Measurements from ENCODE around the gene MOSPD2. TPM values are rescaled to one million over a fixed set of nuclear protein-coding genes. Genes with fewer than 3 reads are reported as not detected.

MOSPD2 gene
- total and polyA plus RNA-seq, 2 donors (not counting 1 experiment from before 2014, with no cell fraction given), result 16.0 to 30.2 TPM

DNA sequence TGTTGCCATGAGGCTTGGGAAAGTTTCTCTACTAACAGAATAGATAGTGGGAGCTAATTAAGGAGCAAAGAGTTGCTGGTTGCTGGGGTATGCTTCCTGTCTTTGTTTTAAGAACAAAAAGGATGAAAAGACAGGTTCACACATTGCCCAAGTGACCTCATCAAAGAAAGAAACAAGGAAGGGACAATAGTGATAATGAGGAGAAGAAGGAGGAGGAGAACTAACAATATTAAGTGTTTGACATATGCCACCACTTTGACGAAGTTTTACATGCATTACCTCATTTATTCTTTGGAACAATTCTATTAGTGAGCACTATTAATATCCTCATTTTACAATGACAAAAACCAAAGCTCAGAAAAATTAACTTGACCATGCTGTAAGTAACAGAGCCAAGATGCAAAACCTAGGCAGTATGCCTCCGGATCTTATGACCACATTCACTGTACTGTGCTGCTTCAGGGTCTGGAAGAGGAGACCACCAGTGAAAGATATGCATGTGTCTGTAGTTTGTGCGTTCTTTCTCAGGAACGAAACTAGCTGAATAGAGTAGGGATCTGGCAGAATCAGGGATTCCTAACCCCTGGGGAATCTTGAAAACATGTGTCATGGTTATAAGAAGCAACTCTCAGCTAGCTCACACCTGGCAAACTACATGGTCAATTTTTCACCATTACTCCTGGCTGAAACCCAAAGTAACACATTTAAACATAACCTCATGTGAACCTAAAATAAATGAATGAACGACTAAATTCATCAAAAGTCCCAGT is 83.8 kb downstream of the MOSPD2 start:
- H3K9me3 ChIP-seq (ENCODE audit: control insufficient read depth, insufficient read depth, low read depth, low read length), result no peaks in the 10 kb centered on the region
- no peak overlapping the region for H3K4me3 ChIP-seq (replicated peaks in 1 of 4; ENCODE audit: control extremely low read depth in 1 of 4, insufficient read depth in 1 of 4, low read depth in 3 of 4, low read length in 4 of 4)
- TF ChIP-seq CTCF (conservative IDR thresholded peaks at IDR 0.05 in 1 of 2, IDR thresholded peaks at IDR 0.05 in 1 of 2; ENCODE audit: low read depth in 1 of 2, low read length in 2 of 2) (no peak), EZH2 (IDR thresholded peaks at IDR 0.05; ENCODE audit: low read length, missing control alignments) (no peak)
- H4K20me1 ChIP-seq (ENCODE audit: control insufficient read depth, extremely low read depth, insufficient read depth, low read length), result no peaks in the 10 kb centered on the region
- H3K27me3 ChIP-seq (ENCODE audit: control insufficient read depth, insufficient read depth, low read length), result no peaks in the 10 kb centered on the region
- no peaks in the 10 kb centered on the region for H3K79me2 ChIP-seq (ENCODE audit: control insufficient read depth, insufficient read depth, low read length)
- no peaks in the 10 kb centered on the region for H3K4me1 ChIP-seq (ENCODE audit: control insufficient read depth, extremely low read depth, insufficient read depth, low read length)
- H3K9ac ChIP-seq (ENCODE audit: insufficient read depth, low read length), result no peak overlapping the region
- no peaks in the 10 kb centered on the region for H3K36me3 ChIP-seq (ENCODE audit: control insufficient read depth, insufficient read depth, low read length)
- no peak overlapping the region for H3K27ac ChIP-seq (ENCODE audit: insufficient read depth, low read length)
- H3K4me2 ChIP-seq (ENCODE audit: extremely low read depth, insufficient read depth, low read length), result no peak overlapping the region
- H2AFZ ChIP-seq (ENCODE audit: low read length), result no peak overlapping the region
- DNase-seq (ENCODE audit: low read depth in 2 of 2), result peak in 1 of 2 donors; percentile 16

DNA sequence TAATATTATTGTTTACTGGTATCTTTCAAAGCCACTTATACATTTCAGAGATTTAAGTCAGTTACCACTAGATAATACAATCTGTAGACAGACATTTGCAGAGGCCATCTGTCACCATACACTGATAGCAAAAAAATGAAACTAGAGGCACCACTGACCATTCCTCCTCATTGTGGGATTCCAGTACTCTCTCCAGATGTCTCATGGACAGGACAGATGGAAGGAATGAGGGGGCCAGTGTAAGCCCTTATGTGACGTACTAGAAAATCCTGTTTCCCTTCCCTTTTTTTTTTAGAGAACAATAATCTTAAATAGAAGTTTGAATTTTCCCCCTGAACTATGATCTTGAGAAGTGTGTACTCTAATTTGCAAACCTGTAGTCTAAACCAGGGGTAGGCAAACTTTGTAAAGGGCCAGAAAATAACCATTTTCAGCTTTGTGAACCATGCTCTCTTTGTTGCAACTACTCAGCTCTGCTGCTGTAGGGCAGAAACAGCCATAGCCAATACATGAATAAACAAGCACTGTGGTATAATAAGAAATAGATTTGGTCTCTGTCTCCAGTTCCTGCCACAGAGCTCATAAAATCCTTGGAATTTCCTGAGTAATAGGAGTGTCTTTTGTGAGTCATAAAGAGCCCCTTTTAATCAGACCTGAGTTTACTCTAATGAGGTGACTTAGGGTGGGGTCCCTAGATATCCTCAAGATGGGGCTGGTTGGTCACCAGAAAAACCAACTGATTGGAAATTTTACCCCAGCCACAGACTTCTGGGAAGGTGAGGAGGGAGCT is 90.4 kb downstream of the MOSPD2 start:
- Histone ChIP-seq H3K79me2 (ENCODE audit: control insufficient read depth, insufficient read depth, low read length) (no peaks in the 10 kb centered on the region), H3K27ac (ENCODE audit: insufficient read depth, low read length) (no peak overlapping the region), H3K9ac (ENCODE audit: insufficient read depth, low read length) (no peak overlapping the region), H2AFZ (ENCODE audit: low read length) (no peak overlapping the region), H3K9me3 (ENCODE audit: control insufficient read depth, insufficient read depth, low read depth, low read length) (no peaks in the 10 kb centered on the region), H3K27me3 (ENCODE audit: control insufficient read depth, insufficient read depth, low read length) (no peaks in the 10 kb centered on the region), H4K20me1 (ENCODE audit: control insufficient read depth, extremely low read depth, insufficient read depth, low read length) (no peaks in the 10 kb centered on the region), H3K4me2 (ENCODE audit: extremely low read depth, insufficient read depth, low read length) (no peak overlapping the region), H3K4me1 (ENCODE audit: control insufficient read depth, extremely low read depth, insufficient read depth, low read length) (no peaks in the 10 kb centered on the region), H3K36me3 (ENCODE audit: control insufficient read depth, insufficient read depth, low read length) (no peaks in the 10 kb centered on the region), H3K4me3 (replicated peaks in 1 of 4; ENCODE audit: control extremely low read depth in 1 of 4, insufficient read depth in 1 of 4, low read depth in 3 of 4, low read length in 4 of 4) (no peak overlapping the region)
- DNase-seq (ENCODE audit: low read depth in 2 of 2), result peak; percentile 5 to 75
- TF ChIP-seq CTCF (conservative IDR thresholded peaks at IDR 0.05 in 1 of 2, IDR thresholded peaks at IDR 0.05 in 1 of 2; ENCODE audit: low read depth in 1 of 2, low read length in 2 of 2) (no peak), EZH2 (IDR thresholded peaks at IDR 0.05; ENCODE audit: low read length, missing control alignments) (no peak)

DNA sequence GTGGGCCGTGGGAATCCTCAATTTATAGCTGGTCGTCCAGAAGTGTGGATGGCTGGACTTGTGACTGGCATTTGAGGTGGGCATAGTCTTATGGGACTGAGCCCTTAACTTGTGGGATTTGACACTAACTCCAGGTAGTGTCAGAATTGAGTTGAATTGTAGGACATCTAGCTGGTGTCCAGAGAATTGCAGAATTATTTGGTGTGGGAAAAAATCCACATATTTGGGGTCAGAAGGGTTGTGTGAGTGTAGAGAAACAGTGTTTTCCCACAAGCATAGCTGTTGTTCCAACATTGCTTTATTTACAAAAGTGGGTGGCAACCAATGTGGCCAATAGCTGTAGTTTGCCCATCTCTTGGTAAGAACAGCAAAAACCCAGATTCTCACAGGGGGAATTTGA is 91.3 kb downstream of the MOSPD2 start:
- Histone ChIP-seq H3K27me3 (ENCODE audit: control insufficient read depth, insufficient read depth, low read length) (no peaks in the 10 kb centered on the region), H3K36me3 (ENCODE audit: control insufficient read depth, insufficient read depth, low read length) (no peaks in the 10 kb centered on the region), H3K79me2 (ENCODE audit: control insufficient read depth, insufficient read depth, low read length) (no peaks in the 10 kb centered on the region), H3K9me3 (ENCODE audit: control insufficient read depth, insufficient read depth, low read depth, low read length) (no peaks in the 10 kb centered on the region), H3K4me1 (ENCODE audit: control insufficient read depth, extremely low read depth, insufficient read depth, low read length) (no peaks in the 10 kb centered on the region), H3K27ac (ENCODE audit: insufficient read depth, low read length) (no peak overlapping the region), H3K4me3 (replicated peaks in 1 of 4; ENCODE audit: control extremely low read depth in 1 of 4, insufficient read depth in 1 of 4, low read depth in 3 of 4, low read length in 4 of 4) (no peak overlapping the region), H4K20me1 (ENCODE audit: control insufficient read depth, extremely low read depth, insufficient read depth, low read length) (no peaks in the 10 kb centered on the region), H3K4me2 (ENCODE audit: extremely low read depth, insufficient read depth, low read length) (no peak overlapping the region), H3K9ac (ENCODE audit: insufficient read depth, low read length) (no peak overlapping the region), H2AFZ (ENCODE audit: low read length) (no peak overlapping the region)
- DNase-seq (ENCODE audit: low read depth in 2 of 2), result peak; percentile 11 to 33
- TF ChIP-seq CTCF (conservative IDR thresholded peaks at IDR 0.05 in 1 of 2, IDR thresholded peaks at IDR 0.05 in 1 of 2; ENCODE audit: low read depth in 1 of 2, low read length in 2 of 2), result peak in 1 of 2 donors; percentile 17
- no peak for TF ChIP-seq EZH2 (IDR thresholded peaks at IDR 0.05; ENCODE audit: low read length, missing control alignments)
